GM23338 (cell line): Measurements from ENCODE around the gene CAST. TPM values are rescaled to one million over a fixed set of nuclear protein-coding genes. Genes with fewer than 3 reads are reported as not detected.

Source experiments
- ATAC-seq: fragments of 200-7000 bp; cut with Tn5 transposase; 3 replicates; pipeline ENCODE4 v1.9.1; 2020
- DNase-seq: peaks from one replicate; pipeline ENCODE4 v3.0.0-alpha.2; 2015; ENCODE audit warnings: low spot score
- H2AFZ ChIP-seq: fragments of 200-600 bp; sonication (generic); 2 replicates; pipeline ENCODE4 v1.8.0; 2016; ENCODE audit warnings: antibody characterized with exemption, mild to moderate bottlenecking, moderate library complexity
- H3F3A ChIP-seq: fragments of 200-600 bp; sonication (generic); replicated peaks from 2 replicates; pipeline ENCODE4 v1.8.0; 2017; ENCODE audit warnings: antibody characterized with exemption, mixed run types, low read depth
- H3K27ac ChIP-seq: fragments of 200-600 bp; sonication (generic); 2 replicates; pipeline ENCODE4 v1.6.1; 2016; ENCODE audit warnings: low read depth
- H3K27me3 ChIP-seq: fragments of 200-600 bp; sonication (generic); 2 replicates; pipeline ENCODE4 v1.8.0; 2016; ENCODE audit warnings: mild to moderate bottlenecking, mixed run types, moderate library complexity; ENCODE audit not compliant: insufficient read depth
- H3K36me3 ChIP-seq: fragments of 200-600 bp; sonication (generic); 2 replicates; pipeline ENCODE4 v1.8.0; 2016; ENCODE audit warnings: mild to moderate bottlenecking; ENCODE audit not compliant: insufficient read depth
- H3K4me1 ChIP-seq: fragments of 200-600 bp; sonication (generic); 2 replicates; pipeline ENCODE4 v1.8.0; 2016; ENCODE audit warnings: mild to moderate bottlenecking, moderate library complexity; ENCODE audit not compliant: insufficient read depth
- H3K4me2 ChIP-seq: fragments of 200-600 bp; sonication (generic); 2 replicates; pipeline ENCODE4 v1.7.1; 2017; ENCODE audit warnings: mixed run types
- H3K4me3 ChIP-seq: fragments of 200-600 bp; sonication (generic); 2 replicates; pipeline ENCODE4 v1.6.1; 2016; ENCODE audit warnings: mixed run types
- H3K79me2 ChIP-seq: fragments of 200-600 bp; sonication (generic); replicated peaks from 2 replicates; pipeline ENCODE4 v1.8.0; 2017; ENCODE audit warnings: mild to moderate bottlenecking; ENCODE audit not compliant: insufficient read depth
- H3K9me2 ChIP-seq: fragments of 200-600 bp; sonication (generic); 2 replicates; pipeline ENCODE4 v1.8.0; 2017; ENCODE audit not compliant: insufficient read depth
- H4K20me1 ChIP-seq: fragments of 200-600 bp; sonication (generic); replicated peaks from 2 replicates; pipeline ENCODE4 v1.8.0; 2017; ENCODE audit warnings: mild to moderate bottlenecking; ENCODE audit not compliant: insufficient read depth
- H3K27ac Mint-ChIP-seq: 2 replicates; pipeline ENCODE4 v1.8.0; 2020; ENCODE audit warnings: inconsistent platforms, mild to moderate bottlenecking, moderate library complexity, mixed read lengths
- H3K27me3 Mint-ChIP-seq: 3 replicates; pipeline ENCODE4 v1.8.0; 2022; ENCODE audit warnings: low read depth, mild to moderate bottlenecking, moderate library complexity, mixed read lengths, inconsistent platforms; ENCODE audit not compliant: insufficient read depth, poor library complexity
- H3K36me3 Mint-ChIP-seq: 3 replicates; pipeline ENCODE4 v1.8.0; 2021; ENCODE audit warnings: low read depth, mild to moderate bottlenecking, inconsistent platforms, moderate library complexity, mixed read lengths
- H3K4me1 Mint-ChIP-seq: 3 replicates; pipeline ENCODE4 v1.8.0; 2020; ENCODE audit warnings: mild to moderate bottlenecking, inconsistent platforms, mixed read lengths
- H3K4me3 Mint-ChIP-seq: 3 replicates; pipeline ENCODE4 v1.8.0; 2021; ENCODE audit warnings: moderate library complexity, mild to moderate bottlenecking, inconsistent platforms, mixed read lengths
- H3K9me3 Mint-ChIP-seq: 3 replicates; pipeline ENCODE4 v1.8.0; 2020; ENCODE audit warnings: moderate library complexity, mild to moderate bottlenecking, inconsistent platforms, mixed read lengths
- CREB1 ChIP-seq: fragments of 250-450 bp; sonication (Bioruptor Pico); IDR thresholded peaks from 2 replicates; pipeline ENCODE4 v1.5.0; 2020; ENCODE audit warnings: low read depth, mild to moderate bottlenecking, moderate library complexity
- CTCF ChIP-seq, 2 experiments: fragments of 200-600 bp in 1 of 2; sonication (generic) in 1 of 2; conservative IDR thresholded peaks; 2 replicates each; pipeline versions ENCODE4 v1.5.1 to v1.6.1; 2016 to 2017; ENCODE audit warnings: antibody characterized with exemption in 2 of 2, low read depth in 2 of 2, mild to moderate bottlenecking in 2 of 2, moderate library complexity in 1 of 2
- ETS1 ChIP-seq: IDR thresholded peaks from 2 replicates; pipeline ENCODE4 v1.6.1; 2016; ENCODE audit warnings: antibody characterized with exemption
- NANOG ChIP-seq: IDR thresholded peaks from 2 replicates; pipeline ENCODE4 v1.6.1; 2016; ENCODE audit warnings: antibody characterized with exemption, borderline replicate concordance
- POLR2AphosphoS5 ChIP-seq: IDR thresholded peaks from 2 replicates; pipeline ENCODE4 v1.6.1; 2016; ENCODE audit warnings: antibody characterized with exemption, low read depth
- REST ChIP-seq: IDR thresholded peaks from one replicate; pipeline ENCODE4 v1.6.1; 2018; ENCODE audit warnings: antibody characterized with exemption; ENCODE audit not compliant: unreplicated experiment
- STAT1 ChIP-seq: IDR thresholded peaks from one replicate; pipeline ENCODE4 v1.6.1; 2016; ENCODE audit warnings: antibody characterized with exemption; ENCODE audit not compliant: unreplicated experiment
- ZNF331 ChIP-seq: fragments of 250-450 bp; sonication (Bioruptor Pico); IDR thresholded peaks from 2 replicates; pipeline ENCODE4 v1.5.0; 2020; ENCODE audit warnings: low read depth, mild to moderate bottlenecking, moderate library complexity
- ZNF462 ChIP-seq: fragments of 250-450 bp; sonication (Bioruptor Pico); IDR thresholded peaks from 2 replicates; pipeline ENCODE4 v1.5.0; 2020; ENCODE audit warnings: mild to moderate bottlenecking, moderate library complexity
- polyA plus RNA-seq: library from polyadenylated mRNA; unstranded; fragments of >200 nt; fragmentation: Nextera tagmentation; extraction: Ambion mirVana; gene quantifications from 2 replicates; pipeline ENCODE4 v1.2.1, GENCODE V29; 2016
- total RNA-seq: library from RNA; depleted of rRNA; stranded (reverse); fragments of >200 nt; shearing (Covaris generic); gene quantifications from 2 replicates; pipeline ENCODE4 v1.2.3, GENCODE V29; 2014

Gene CAST
- total and polyA plus RNA-seq, 2 experiments from 2014 or later, result 37.9 to 57.7 TPM

- TF ChIP-seq CREB1 (CRISPR knock-in tag) (no peak), REST (no peak), POLR2AphosphoS5 (no peak), CTCF (conservative IDR thresholded peaks at IDR 0.05; ENCODE audit: low read depth in 2 of 2) (no peak), ETS1 (no peak)
Measured at GRCh38 chr5:96772542-96772941, 110.4 kb downstream of the CAST start (continued).

- no peaks in the 10 kb centered on the region for H3K4me1 ChIP-seq
- no peak for ATAC-seq
- Mint-ChIP-seq H3K27me3 (peaks cover 1% of the 10 kb centered on the region), H3K9me3 (no peaks in the 10 kb centered on the region), H3K36me3 (peaks cover 9% of the 10 kb centered on the region; the same call in 1 of the 3 replicates), H3K27ac (no peak overlapping the region), H3K4me1 (no peaks in the 10 kb centered on the region), H3K4me3 (no peak overlapping the region)
- H3K27ac ChIP-seq, result no peak overlapping the region
- no peaks in the 10 kb centered on the region for H3K27me3 ChIP-seq
- H3F3A ChIP-seq, result no peaks in the 10 kb centered on the region
- no peak overlapping the region for H3K4me3 ChIP-seq
- no peaks in the 10 kb centered on the region for H3K9me2 ChIP-seq
- DNase-seq, result no peak
- no peak overlapping the region for H2AFZ ChIP-seq
- no peaks in the 10 kb centered on the region for H3K36me3 ChIP-seq
- no peaks in the 10 kb centered on the region for H4K20me1 ChIP-seq
- H3K79me2 ChIP-seq, result no peaks in the 10 kb centered on the region
- no peak overlapping the region for H3K4me2 ChIP-seq
- TF ChIP-seq ZNF462, result no peak
- no peak for TF ChIP-seq STAT1
- TF ChIP-seq ZNF331, result no peak
- TF ChIP-seq NANOG, result no peak
- no peak for TF ChIP-seq REST
- no peak for TF ChIP-seq POLR2AphosphoS5
Measured at GRCh38 chr5:96775050-96775449, 112.9 kb downstream of the CAST start.
